HG02885 (cell line): ENCODE results near the gene DNTT.
"Not testable (repeated sequence)": the region's sequence is repeated elsewhere in the genome, so short reads cannot be mapped to it uniquely, and the experiment has no call there.

Source experiments
- ATAC-seq: cut with Tn5 transposase; IDR thresholded peaks from one replicate; pipeline ENCODE4 v1.9.1; 2021; ENCODE audit warnings: mild to moderate bottlenecking; ENCODE audit not compliant: unreplicated experiment, poor library complexity

Gene DNTT

DNA sequence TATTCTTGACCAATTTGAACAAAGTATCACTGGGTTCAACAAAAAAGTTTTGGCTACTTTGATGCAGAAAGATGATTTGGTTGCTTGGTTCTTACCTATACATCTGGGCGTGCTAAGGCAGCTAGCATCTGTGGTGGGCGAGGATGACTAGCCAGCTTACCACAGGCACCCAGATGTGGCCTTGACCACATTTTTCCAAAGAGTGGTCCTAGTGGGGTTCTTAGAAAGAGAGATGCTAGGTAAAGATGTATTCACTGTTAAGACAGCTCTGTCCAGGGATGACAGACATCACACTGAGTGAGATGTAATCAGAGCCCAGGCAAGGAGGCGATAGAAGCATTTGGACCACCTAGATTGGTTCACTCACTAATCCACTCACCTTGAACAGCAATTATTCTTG lies 785 bp downstream of the DNTT start:
- no peak for ATAC-seq

DNA sequence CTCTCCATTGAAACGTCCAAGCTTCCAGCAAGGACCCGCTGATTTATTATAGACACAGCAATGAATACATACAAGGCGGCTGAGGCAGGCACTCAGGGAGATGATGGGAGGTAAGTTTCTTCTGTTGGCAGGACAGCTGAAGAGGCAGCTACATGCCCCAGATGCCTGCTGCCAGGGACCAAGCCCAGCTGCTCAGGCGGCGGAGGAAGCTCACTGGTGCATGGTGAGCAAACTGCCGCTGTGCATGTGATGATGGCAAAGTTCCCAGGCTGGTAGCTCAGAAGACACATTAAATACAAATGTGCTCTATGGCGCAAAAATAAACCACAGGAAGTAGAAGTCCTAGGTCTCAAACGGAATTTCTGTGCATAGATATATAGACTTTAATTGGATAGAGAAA lies 2.3 kb downstream of the DNTT start:
- ATAC-seq: no peak

DNA sequence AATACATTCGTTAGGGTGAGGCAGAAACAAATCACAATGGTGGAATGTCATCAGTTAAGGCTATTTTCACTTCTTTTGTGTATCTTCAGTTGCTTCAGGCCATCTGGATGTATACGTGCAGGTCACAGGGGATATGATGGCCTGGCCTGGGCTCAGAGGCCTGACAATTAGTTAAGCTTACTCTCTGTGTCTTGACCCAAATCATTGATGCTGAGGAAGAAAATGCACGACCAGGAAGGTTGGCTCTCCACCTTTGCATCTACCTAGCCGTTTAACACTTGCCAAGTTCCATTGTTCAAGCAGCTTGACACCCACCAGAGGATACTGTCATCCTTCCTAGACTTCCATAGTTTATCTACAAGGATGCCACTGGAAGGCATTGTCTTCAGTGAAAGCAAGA lies 4.6 kb downstream of the DNTT start:
- not testable (repeated sequence) for ATAC-seq

DNA sequence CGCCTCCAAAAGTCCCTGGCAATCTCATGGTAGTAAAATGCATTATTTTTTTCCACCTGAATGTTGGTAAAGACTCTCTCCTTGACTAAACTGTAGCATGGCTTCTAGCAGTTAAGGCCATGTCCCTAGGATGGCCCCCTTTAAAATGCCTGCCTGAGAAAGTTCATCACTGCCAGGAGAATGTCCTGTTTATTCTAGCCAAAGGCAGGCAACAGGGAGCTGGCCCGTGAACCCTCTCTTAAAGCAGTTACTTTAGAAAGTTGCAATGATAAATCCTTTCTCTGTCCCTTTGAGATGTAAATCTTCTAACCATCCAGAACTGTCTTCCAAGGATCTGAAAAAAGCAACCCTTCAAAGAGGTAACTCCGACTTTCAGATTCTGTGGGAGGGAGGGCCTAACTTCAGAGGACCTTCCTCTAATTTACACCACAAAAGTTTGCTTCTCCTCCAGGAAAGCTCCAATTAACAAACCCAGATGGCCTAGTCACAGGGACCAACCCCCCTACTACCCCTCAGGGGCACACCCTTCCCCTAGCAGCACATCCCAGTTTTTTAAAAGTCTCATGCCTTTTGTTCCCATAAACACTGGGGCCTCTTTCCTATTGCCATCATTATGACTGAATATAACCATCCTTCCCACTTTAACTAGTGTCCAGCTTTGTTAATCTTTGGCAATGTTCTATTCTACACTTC lies 5.5 kb downstream of the DNTT start:
- no peak for ATAC-seq

DNA sequence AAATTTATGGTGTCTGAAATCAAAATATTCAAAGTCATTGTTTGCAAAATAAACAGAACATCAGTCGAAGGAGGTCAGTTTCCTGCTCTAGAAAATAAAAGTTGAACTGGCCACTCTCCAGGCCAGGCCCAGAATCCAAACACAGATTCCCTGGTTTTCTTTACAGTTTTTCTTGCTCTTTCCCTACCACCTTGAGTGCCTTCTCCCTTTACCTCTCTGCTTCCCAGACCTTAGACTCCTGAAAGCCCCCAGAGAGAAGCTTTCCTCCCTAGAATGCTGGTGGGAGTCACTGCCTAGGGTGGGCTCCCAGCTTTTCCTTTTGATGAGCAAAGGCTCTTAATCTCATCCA lies 6.1 kb downstream of the DNTT start:
- no peak for ATAC-seq

DNA sequence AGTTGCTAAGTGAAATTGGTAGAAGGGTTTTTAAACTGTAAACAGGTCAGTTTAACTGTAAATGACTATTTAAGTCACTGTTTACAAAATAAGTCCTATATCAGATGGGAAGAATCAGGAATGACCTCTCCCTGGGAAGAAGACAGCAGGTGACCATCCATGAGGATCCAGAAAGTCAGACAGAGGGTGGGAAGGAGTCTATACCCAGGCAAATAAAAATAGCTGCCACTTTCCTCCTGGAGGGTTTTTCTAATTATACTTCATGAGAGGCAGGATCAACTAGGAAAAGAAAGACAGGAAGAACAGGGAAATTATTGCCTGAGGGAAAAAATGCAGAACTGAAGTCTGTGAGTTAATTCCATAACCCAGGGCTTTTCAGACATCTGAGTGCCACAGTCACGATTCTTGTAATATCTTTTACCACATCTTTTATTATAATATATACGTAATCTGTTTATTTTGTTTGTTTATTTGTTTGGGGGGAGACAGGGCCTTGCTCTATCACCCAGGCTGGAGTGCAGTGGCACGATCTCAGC lies 7.0 kb downstream of the DNTT start:
- ATAC-seq: no peak

DNA sequence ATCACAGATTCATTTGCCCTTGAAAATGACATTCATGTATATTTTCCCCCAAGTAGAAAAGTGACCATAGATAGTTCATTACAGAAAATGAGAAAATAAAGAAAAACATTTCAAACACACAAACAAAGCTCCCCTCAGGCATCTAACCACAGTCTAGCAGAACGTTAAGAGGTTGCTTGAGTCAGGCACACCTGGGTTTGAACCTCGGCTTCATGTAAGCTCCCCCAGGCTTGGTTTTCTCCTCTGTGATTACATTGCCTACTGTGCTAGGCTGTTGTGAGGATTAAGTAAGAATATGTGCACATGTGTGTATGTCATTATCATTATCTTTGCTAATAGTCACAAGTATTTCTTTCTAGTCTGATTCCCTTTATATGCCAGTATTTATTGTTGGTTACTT lies 9.1 kb downstream of the DNTT start:
- no peak for ATAC-seq

DNA sequence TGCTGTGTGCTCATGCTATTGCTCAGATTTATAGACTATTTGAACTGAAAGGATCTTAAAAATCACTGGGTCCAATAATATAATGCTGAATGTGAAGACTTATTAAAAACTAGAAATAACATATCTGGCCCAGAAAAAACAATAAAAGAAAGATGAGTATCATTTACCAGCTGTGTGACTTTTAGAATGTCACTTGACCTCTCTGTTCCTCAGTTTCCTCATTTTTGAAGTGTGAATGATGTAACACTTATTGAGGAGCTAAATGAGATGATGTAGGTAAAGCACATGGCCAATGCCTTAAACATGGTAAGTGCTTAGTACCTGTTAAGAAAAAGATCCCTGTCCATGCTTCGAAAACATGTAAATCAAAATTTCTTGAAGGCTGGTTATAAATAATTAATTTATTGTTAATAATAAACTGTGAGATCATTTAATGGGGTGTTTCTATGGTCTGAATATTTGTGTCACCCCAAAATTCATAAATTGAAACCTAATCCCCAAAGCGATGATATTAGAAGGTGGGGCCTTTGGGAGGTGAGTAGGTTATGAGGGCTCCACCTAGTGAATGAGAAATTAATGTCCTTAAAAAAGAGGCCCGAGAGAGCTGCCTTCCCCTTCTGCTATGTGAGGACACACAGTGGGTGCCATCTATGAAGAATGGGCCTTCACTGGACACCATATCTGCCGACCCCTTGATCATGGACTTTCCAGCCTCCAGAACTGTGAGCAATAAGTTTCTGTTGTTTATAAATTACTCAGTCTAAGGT lies 13.0 kb downstream of the DNTT start:
- ATAC-seq: no peak

DNA sequence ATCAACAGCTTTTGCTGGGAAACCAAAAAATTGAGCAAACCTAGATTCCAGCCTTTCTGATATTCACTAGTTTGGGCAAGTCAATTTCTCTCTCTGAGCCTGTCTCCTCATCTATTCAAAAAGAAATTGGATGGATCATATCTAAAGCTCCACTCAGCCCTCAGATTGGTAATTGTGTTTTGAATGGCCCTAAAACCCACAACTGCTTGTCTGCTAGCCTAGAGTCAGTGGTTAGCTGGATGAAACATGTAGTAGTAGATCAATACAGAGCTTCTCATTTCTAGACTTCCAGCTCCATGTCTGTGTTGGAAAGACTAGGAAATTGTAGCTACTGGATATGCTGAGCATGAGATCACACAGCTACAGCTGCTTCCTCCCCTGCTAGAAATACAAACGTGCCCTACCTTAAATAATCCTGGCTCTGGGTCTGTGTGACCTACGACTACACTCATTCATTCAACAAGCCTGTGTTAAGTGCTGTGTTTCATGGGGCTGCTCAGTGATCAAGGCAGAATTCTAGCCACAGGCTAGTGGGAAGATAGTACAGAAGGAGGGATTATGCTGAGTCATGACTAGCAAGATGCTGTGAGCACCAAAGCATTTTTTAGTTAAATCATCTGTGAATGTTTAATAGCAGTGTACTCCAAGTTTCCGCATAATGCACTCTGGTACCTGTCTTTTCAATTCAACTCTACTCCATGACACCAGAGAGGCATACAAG lies 15.7 kb downstream of the DNTT start:
- no peak for ATAC-seq

DNA sequence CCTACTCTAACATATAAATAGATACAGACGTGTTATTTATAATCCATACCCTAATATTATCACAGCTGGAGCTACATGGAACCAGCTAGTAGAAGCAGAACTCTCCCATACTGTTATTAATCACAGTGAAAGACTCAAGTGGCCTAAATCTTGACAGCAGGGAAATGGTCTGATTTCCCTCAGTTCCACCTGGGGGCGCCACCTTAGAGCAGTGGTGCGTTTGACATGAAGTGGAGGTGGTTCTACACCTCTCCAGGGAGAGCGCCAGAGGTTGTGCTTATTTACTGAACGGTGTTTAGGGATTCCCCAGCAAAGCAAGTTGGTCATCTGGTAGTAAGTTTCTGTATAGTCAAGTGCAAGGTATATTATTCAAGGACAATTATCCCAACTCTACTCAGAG lies 17.6 kb downstream of the DNTT start:
- ATAC-seq: no peak

DNA sequence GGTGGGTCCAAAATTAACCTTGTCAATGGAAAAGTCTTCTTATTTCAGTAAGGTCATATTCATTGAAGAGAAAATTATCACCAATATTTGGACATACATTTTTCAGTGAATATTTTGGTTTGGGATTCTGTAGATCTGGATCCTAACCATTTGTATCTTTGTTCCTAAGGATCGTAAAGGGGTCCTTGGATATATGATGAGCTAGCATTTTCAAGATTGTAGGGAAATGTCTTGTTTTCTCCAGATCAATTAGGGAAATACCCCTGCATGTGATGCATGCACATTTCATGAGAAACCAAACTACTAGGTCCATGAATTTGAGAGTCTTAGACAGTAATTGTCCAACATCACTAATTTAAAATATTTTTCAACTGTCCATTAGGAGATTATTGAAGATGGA lies 18.0 kb downstream of the DNTT start:
- ATAC-seq: no peak

DNA sequence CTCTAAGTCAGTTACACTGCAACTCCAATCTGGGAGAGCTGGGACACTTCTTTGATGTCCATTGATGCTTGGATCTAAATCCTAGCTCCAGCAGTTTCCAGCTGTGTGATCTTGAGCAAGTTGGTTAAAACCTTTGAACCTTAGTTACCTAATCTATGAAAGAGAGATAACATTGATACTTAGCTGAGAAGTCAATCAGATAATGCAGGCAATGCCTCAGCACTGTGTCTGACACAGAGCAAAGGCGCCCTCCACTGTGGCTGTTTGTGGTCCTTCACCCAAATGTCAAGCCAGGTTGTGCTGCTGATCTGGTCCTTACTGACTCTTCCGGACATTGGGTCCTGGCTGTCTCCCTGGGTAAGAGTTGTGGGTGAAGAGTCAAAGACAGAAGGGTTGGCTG lies 20.2 kb downstream of the DNTT start:
- no peak for ATAC-seq

DNA sequence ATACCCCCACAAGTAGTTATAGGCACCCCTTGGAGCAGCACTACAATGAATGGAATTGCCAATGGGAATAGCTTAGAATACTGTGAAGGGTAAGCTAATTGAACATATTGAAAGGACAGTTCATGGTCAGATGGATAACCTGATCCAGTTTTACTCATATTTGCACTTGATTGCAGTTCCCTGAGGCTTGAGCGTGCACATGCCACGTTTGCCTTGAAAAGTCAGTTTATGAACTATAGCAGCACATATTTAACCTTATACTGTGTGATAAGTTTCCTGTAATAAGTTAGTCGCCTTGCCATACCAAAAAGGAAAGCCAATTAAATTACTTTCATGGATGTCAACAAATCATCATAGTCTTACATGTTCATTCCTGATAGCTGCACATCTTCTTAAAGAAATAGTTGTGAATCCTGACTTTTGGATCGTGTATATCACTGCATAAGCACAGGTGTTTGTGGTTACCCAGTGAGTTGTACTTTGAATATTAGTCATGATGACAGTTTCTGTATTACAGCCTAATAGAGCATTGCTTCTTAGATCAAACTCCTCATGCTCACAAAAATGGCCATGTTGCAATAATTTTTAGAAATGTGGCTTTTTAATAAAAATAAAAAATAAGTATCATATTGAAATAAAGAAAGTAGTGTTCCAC lies 21.6 kb downstream of the DNTT start:
- peak; percentile 96 for ATAC-seq

DNA sequence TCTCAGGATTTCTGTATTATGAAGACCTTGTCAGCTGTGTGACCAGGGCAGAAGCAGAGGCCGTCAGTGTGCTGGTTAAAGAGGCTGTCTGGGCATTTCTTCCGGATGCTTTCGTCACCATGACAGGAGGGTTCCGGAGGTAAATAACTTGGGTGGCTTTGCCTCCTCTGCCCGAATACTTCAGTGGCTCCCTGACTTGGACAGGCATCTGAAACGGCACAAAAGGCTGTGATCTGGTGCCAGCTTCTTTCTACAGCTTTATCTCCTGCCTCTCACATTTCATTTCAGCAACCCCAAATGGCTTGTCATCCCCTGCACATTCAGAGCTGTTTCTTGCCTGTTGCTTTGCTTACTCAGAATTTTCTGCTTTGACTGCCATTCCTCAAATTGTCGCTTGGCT lies 23.2 kb downstream of the DNTT start:
- no peak for ATAC-seq

DNA sequence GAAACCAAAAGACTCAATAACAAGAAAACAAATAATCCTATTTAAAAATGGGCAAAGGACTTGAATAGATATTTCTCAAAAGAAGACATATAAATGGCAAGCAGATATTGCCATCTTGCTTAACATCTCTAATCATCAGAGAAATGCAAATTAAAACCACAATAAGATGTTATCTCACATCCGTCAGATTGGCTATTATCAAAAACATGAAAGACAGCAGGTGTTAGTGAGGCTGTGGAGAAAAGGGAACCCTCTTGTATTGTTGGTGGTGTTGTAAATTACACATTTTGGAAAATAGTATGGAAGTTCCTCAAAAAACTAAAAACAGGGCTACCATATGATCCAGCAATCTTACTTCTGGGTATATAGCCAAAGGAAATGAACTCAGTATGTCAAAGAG lies 28.9 kb downstream of the DNTT start:
- ATAC-seq: no peak

DNA sequence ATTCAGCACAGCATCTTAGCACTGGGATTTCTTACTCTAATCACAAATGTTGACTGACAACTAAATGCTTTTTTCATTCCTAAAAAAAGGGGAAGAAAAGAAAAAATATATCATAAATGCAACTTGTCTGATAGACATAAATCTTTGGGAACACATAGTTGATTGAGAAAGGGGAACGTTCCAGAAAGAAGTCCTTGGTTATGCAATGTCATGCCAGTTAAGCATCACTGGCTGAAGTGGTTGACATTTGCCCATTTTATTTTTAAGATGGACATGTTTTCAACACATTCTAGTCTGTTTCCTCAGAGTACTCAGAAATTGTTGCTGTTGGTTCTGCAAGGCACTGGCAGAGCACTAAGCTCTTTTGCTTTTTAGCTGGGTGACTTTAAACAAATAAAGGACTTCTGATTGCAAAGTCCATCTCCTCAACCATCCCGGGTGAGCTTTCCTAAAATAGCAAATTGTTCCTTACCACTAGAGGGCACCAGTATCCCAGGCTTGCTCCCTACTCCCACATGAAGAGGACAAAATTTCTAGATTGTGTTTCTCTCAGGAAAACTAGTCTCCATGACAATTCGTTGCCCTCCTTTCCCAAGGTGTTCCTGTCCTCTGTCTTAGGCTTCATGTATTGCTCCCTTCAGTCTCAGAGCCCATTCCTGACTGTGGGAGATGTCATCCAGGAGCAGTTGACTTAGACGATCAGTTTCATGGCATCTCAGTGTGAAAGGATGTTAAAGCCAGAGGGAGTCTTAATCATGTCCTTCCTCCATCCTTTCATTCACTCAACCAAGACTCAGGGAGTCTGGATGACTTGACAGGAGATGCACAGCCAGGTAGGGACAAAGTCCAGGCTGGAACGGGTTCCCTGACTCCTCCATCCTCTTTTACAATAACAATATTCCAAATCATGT lies 30.6 kb downstream of the DNTT start:
- no peak for ATAC-seq

DNA sequence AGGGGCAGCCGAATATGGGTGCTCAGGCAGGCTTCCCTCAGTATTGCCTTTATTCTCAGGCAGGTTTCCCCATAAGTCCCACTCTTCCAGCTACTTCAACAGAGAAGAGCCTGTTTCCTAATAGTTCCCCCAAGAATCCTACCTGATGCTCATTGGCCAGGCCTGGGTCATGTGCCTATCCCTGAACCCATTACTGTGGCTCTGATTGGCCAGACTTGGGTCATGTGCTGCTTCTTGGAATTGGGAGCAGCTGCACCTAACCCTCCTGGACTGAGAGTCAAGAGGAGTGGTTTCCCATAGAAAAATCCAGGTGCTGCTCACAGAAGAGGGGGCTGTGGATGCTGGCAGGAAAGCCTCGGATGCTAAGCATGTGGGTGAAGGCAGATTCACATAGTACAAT lies 32.9 kb downstream of the DNTT start:
- no peak for ATAC-seq

DNA sequence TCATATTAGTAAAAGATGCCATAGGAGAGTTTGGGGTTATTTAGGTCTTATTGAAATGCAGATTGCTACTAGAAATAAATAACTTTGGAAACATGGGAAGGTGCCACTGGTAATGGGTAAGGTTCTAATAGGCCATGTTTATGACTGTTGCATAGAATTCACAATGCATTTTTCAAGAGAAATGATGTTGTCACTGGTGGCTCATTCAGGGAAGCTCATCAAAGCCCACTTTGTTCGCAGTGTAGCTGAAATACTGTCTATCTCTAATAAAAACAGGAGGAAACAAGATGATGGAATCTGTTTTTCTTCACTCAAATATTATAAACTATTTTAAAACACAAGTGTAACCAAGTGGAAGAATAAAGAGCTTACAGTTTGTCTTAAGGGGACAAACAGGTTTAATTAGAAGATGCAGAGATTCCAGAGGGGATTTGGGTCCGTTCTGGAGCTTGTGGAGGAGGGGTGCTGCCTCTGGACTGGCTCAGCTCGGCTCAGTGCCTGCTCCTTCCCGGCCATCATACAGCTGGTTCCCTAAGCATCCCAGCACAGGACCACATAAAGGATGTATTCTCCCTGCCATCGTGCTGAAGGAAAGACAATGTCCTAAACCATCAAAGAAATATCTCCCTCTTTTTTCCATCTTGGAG lies 34.2 kb downstream of the DNTT start:
- no peak for ATAC-seq

DNA sequence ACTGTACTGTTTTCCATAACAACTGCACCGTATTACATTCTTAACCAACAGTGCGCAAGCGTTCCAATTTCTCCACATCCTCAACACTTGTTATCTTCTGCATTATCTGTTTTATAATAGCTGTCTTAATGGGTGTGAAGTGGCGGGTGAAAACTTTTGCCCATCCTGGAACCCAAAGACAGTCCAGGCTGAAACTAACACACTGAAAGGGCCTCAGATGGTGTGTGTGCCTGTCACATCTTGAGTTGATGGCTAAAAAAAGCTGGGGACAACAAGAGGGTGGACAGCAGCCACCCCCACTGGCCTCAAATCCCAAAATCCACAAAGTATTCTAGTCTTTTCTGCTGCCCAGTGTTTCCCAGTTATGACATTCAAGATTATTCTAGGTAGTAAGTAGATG lies 35.1 kb downstream of the DNTT start:
- ATAC-seq: no peak
